SK-N-SH (cell line): ENCODE measurements around the gene CREBL2. TPM values are rescaled to one million over a fixed set of nuclear protein-coding genes. Genes with fewer than 3 reads are reported as not detected.

Experiments used
- CTCF ChIA-PET: fragments of 300-600, 350-600 bp; formaldehyde crosslinking; extraction: SDS; loops from one replicate; lab custom pipeline; 2021; lab: Yijun Ruan, JAX
- POLR2A ChIA-PET: fragments of 350-600 bp; sonication (Branson Sonifier 250); formaldehyde crosslinking; extraction: SDS; loops from one replicate; lab custom pipeline; 2020; ENCODE audit warnings: antibody characterized with exemption, inconsistent platforms; lab: Yijun Ruan, JAX
- DNase-seq: peaks from one replicate; pipeline ENCODE4 v3.0.0; 2012
- H2AFZ ChIP-seq: fragments of 200-600 bp; sonication (generic); 2 replicates; pipeline ENCODE4 v1.8.1; 2016; ENCODE audit warnings: antibody characterized with exemption, mild to moderate bottlenecking, low read depth
- H3F3A ChIP-seq: fragments of 200-600 bp; sonication (generic); replicated peaks from 2 replicates; pipeline ENCODE3; 2016; ENCODE audit warnings: antibody characterized with exemption, mild to moderate bottlenecking; ENCODE audit not compliant: insufficient read depth
- H3K27ac ChIP-seq, 2 experiments: fragments of 200-500 bp in 1 of 2; fragments of 200-600 bp in 1 of 2; sonication (Bioruptor generic) in 1 of 2; sonication (generic), shearing (Covaris generic) in 1 of 2; 2 replicates each; pipeline versions ENCODE4 v1.5.1 to v1.6.1; 2014 to 2016; ENCODE audit warnings: low read depth in 2 of 2, inconsistent platforms in 1 of 2, low read length in 1 of 2, mild to moderate bottlenecking in 1 of 2, mixed read lengths in 1 of 2
- H3K27me3 ChIP-seq: fragments of 200-600 bp; sonication (generic), shearing (Covaris generic); 2 replicates; pipeline ENCODE4 v1.6.1; 2016; ENCODE audit warnings: mixed run types; ENCODE audit not compliant: insufficient read depth
- H3K36me3 ChIP-seq, 2 experiments: fragments of 200-500 bp in 1 of 2; fragments of 200-600 bp in 1 of 2; sonication (Bioruptor generic) in 1 of 2; sonication (generic) in 1 of 2; replicated peaks in 1 of 2; 2 replicates each; pipeline versions ENCODE3 to v1.5.1; 2014 to 2016; ENCODE audit warnings: low read length in 1 of 2, mild to moderate bottlenecking in 1 of 2; ENCODE audit not compliant: insufficient read depth in 2 of 2, control insufficient read depth in 1 of 2
- H3K4me1 ChIP-seq, 2 experiments: fragments of 200-500 bp in 1 of 2; fragments of 200-600 bp in 1 of 2; sonication (Bioruptor generic) in 1 of 2; sonication (generic), shearing (Covaris generic) in 1 of 2; 2 replicates each; pipeline versions ENCODE4 v1.5.1 to v1.6.1; 2014 to 2016; ENCODE audit warnings: low read depth in 1 of 2, low read length in 1 of 2, mixed run types in 1 of 2; ENCODE audit not compliant: insufficient read depth in 2 of 2, control insufficient read depth in 1 of 2
- H3K4me2 ChIP-seq: fragments of 200-600 bp; sonication (generic), shearing (Covaris generic); 2 replicates; pipeline ENCODE4 v1.6.1; 2017; ENCODE audit warnings: mixed run types
- H3K4me3 ChIP-seq, 2 experiments: fragments of 200-500 bp in 1 of 2; fragments of 200-600 bp in 1 of 2; sonication (Bioruptor generic) in 1 of 2; sonication (generic), shearing (Covaris generic) in 1 of 2; 2 replicates each; pipeline versions ENCODE4 v1.5.1 to v1.8.1; 2014 to 2016; ENCODE audit warnings: low read depth in 2 of 2, inconsistent platforms in 1 of 2, low read length in 1 of 2, mild to moderate bottlenecking in 1 of 2, mixed read lengths in 1 of 2, moderate library complexity in 1 of 2
- H3K79me2 ChIP-seq: fragments of 200-600 bp; sonication (generic); 2 replicates; pipeline ENCODE4 v1.8.1; 2017; ENCODE audit warnings: mild to moderate bottlenecking; ENCODE audit not compliant: insufficient read depth
- H3K9ac ChIP-seq: fragments of 200-600 bp; sonication (generic); 2 replicates; pipeline ENCODE4 v1.6.1; 2017; ENCODE audit warnings: mixed run types
- H3K9me2 ChIP-seq: fragments of 200-600 bp; sonication (generic); 2 replicates; pipeline ENCODE4 v1.6.1; 2017; ENCODE audit warnings: mixed run types
- H3K9me3 ChIP-seq: fragments of 200-600 bp; sonication (generic); 2 replicates; pipeline ENCODE4 v1.6.1; 2017; ENCODE audit warnings: mixed run types, mild to moderate bottlenecking, moderate library complexity
- H4K20me1 ChIP-seq: fragments of 200-600 bp; sonication (generic); 2 replicates; pipeline ENCODE4 v1.6.1; 2017; ENCODE audit warnings: mild to moderate bottlenecking, mixed run types; ENCODE audit not compliant: insufficient read depth
- CTCF ChIP-seq: fragments of 200-600 bp; sonication (generic); IDR thresholded peaks from 2 replicates; pipeline ENCODE4 v1.6.1; 2017; ENCODE audit warnings: antibody characterized with exemption, mild to moderate bottlenecking, moderate library complexity
- EP300 ChIP-seq, 2 experiments: IDR thresholded peaks; 2 replicates each; pipeline versions ENCODE4 v1.4.0 to v1.6.1; 2012; ENCODE audit warnings: borderline replicate concordance in 1 of 2, low read depth in 1 of 2, low read length in 1 of 2
- FOSL2 ChIP-seq: IDR thresholded peaks from 2 replicates; pipeline ENCODE4 v1.4.0; 2012; ENCODE audit warnings: low read depth, mild to moderate bottlenecking, moderate library complexity, borderline replicate concordance
- FOXM1 ChIP-seq: IDR thresholded peaks from 2 replicates; pipeline ENCODE4 v1.4.0; 2012; ENCODE audit warnings: low read depth, mild to moderate bottlenecking
- GATA2 ChIP-seq: sonication (generic); formaldehyde crosslinking; IDR thresholded peaks from 2 replicates; pipeline ENCODE4 v1.5.0; 2020; ENCODE audit warnings: mild to moderate bottlenecking, missing genetic modification reagents
- JUND ChIP-seq: IDR thresholded peaks from 2 replicates; pipeline ENCODE4 v1.4.0; 2012
- NRF1 ChIP-seq: IDR thresholded peaks from 2 replicates; pipeline ENCODE4 v1.6.1; 2012; ENCODE audit warnings: low read depth, mild to moderate bottlenecking, low read length
- RXRA ChIP-seq: IDR thresholded peaks from 2 replicates; pipeline ENCODE4 v1.4.0; 2012; ENCODE audit warnings: low read depth, mild to moderate bottlenecking, borderline replicate concordance
- SIN3A ChIP-seq: IDR thresholded peaks from 2 replicates; pipeline ENCODE4 v1.6.1; 2012; ENCODE audit warnings: low read depth, mild to moderate bottlenecking, low read length, moderate library complexity, borderline replicate concordance
- TCF12 ChIP-seq: IDR thresholded peaks from 2 replicates; pipeline ENCODE4 v1.4.0; 2012
- TEAD4 ChIP-seq: IDR thresholded peaks from 2 replicates; pipeline ENCODE4 v1.4.0; 2012; ENCODE audit warnings: mild to moderate bottlenecking, borderline replicate concordance; ENCODE audit not compliant: insufficient read depth
- WGBS: methylation state at CpG from one replicate; pipeline ENCODE4 v1.1.6; 2017; ENCODE audit warnings: low lambda C conversion rate; 5-methylcytosine and 5-hydroxymethylcytosine counted together
- polyA plus RNA-seq, 3 experiments: library from polyadenylated mRNA; depleted of rRNA; stranded (reverse); fragments of >200 nt; gene quantifications; 2 replicates each; pipeline ENCODE4 v1.2.3, GENCODE V29; 2012
- TF ChIP-seq, protein P1 (sequence below): IDR thresholded peaks from 2 replicates; pipeline ENCODE4 v1.4.0; 2012; ENCODE audit warnings: low read depth
- TF ChIP-seq, protein P2 (sequence below): IDR thresholded peaks from 2 replicates; pipeline ENCODE4 v1.4.0; 2012; ENCODE audit warnings: low read depth, borderline replicate concordance

Gene CREBL2
- polyA plus RNA-seq, 1 of the 3 experiments (the other 2 are of a cell fraction) = 12.6 TPM

DNA sequence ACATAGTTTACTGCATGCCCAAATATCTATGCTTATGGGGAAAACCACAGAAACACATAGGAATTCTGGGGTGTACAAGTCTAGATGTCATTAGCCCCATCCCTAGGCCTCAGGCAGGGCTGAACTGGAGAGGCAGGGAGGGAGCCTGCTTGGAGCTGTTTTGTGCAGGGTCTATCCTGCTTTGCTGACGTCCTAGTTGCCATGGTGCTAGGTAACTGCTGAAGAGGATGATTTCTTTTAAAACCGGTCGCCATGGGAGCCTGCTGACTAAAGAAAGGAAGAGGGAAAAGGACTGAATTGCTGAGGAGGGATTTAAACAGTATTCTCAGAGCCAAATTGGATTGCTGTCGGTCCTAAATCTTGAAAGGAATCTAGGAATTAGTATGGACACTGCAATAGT lies 73.6 kb downstream of the CREBL2 start (continued):
- TF ChIP-seq, protein P1, sequence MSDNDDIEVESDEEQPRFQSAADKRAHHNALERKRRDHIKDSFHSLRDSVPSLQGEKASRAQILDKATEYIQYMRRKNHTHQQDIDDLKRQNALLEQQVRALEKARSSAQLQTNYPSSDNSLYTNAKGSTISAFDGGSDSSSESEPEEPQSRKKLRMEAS = no peak
- no peak for TF ChIP-seq SIN3A
- no peak for TF ChIP-seq EP300 (IDR thresholded peaks at IDR 0.05; ENCODE audit: borderline replicate concordance in 1 of 2, low read depth in 1 of 2, low read length in 1 of 2)
- TF ChIP-seq CTCF = no peak
- no peak for TF ChIP-seq NRF1
- TF ChIP-seq FOSL2 = no peak
- TF ChIP-seq, protein P2, sequence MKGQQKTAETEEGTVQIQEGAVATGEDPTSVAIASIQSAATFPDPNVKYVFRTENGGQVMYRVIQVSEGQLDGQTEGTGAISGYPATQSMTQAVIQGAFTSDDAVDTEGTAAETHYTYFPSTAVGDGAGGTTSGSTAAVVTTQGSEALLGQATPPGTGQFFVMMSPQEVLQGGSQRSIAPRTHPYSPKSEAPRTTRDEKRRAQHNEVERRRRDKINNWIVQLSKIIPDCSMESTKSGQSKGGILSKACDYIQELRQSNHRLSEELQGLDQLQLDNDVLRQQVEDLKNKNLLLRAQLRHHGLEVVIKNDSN = no peak
- TF ChIP-seq FOXM1 = no peak

- Histone ChIP-seq H3K4me1 (peaks cover 0 to 11% of the 10 kb centered on the region in 2 experiments; a peak in 2 of 4 replicates), H3F3A (no peaks in the 10 kb centered on the region), H3K9me3 (no peaks in the 10 kb centered on the region), H3K36me3 (no peaks in the 10 kb centered on the region), H3K79me2 (no peaks in the 10 kb centered on the region), H3K27ac (no peak overlapping the region), H3K9ac (no peak overlapping the region), H3K4me3 (no peak overlapping the region), H4K20me1 (no peaks in the 10 kb centered on the region), H2AFZ (no peak overlapping the region), H3K9me2 (no peaks in the 10 kb centered on the region), H3K27me3 (no peaks in the 10 kb centered on the region), H3K4me2 (no peak overlapping the region)
- DNase-seq = no peak
- no peak for TF ChIP-seq GATA2
- no peak for TF ChIP-seq TCF12
- 92% methylated on average over 1 of the region's 1 CpG for WGBS
- ChIA-PET POLR2A (no interaction called here), CTCF (interaction anchor here (1.3 kb wide), 1 partner anchor 31 kb away, joined by 4 read pairs; no protein-coding TSS in a partner anchor)
Measured at GRCh38 chr12:12686472-12686871, 74.8 kb downstream of the CREBL2 start.

- H3K79me2 ChIP-seq = no peaks in the 10 kb centered on the region
- no peak overlapping the region for H3K4me2 ChIP-seq
- ChIA-PET CTCF (interaction anchor here (1.3 kb wide), 1 partner anchor 31 kb away, joined by 4 read pairs; no protein-coding TSS in a partner anchor), POLR2A (no interaction called here)
- no peaks in the 10 kb centered on the region for H3K9me3 ChIP-seq
- TF ChIP-seq RXRA = no peak
- TF ChIP-seq JUND = 0 out of 2 replicates have a peak, but pooled peaks have one; percentile 4
- 0 out of 2 replicates have a peak, but pooled peaks have one; percentile 5 for TF ChIP-seq FOSL2
- no peak for TF ChIP-seq TEAD4
- H2AFZ ChIP-seq = no peak overlapping the region
- H3K9ac ChIP-seq = no peak overlapping the region
- no peaks in the 10 kb centered on the region for H3K9me2 ChIP-seq
- H3K4me1 ChIP-seq = peaks cover 0 to 11% of the 10 kb centered on the region in 2 experiments; a peak in 2 of 4 replicates
- no peaks in the 10 kb centered on the region for H4K20me1 ChIP-seq
- no peak overlapping the region for H3K27ac ChIP-seq
- DNase-seq = no peak
- H3K36me3 ChIP-seq = no peaks in the 10 kb centered on the region
- H3K4me3 ChIP-seq = no peak overlapping the region
- no peaks in the 10 kb centered on the region for H3K27me3 ChIP-seq
- no peaks in the 10 kb centered on the region for H3F3A ChIP-seq
Measured at GRCh38 chr12:12686925-12687324, 75.2 kb downstream of the CREBL2 start.
